GM18909 (cell line): Measurements from ENCODE around the gene NAA38.
"Not testable (repeated sequence)": the region's sequence is repeated elsewhere in the genome, so short reads cannot be mapped to it uniquely, and the experiment has no call there.

Experiments
- ATAC-seq: cut with Tn5 transposase; IDR thresholded peaks from one replicate; pipeline ENCODE4 v1.9.1; 2021; ENCODE audit warnings: mild to moderate bottlenecking; ENCODE audit not compliant: unreplicated experiment, poor library complexity

The NAA38 gene

GRCh38 chr17:7882629-7883028 lies 25.3 kb upstream of the NAA38 start:
- no peak for ATAC-seq

- no peak for ATAC-seq
These were observed 24.7 kb upstream of the NAA38 start for GRCh38 chr17:7882068-7882467.

GRCh38 chr17:7881276-7882054 lies 24.1 kb upstream of the NAA38 start:
- ATAC-seq, result no peak

- no peak for ATAC-seq
These were observed 22.9 kb upstream of the NAA38 start for GRCh38 chr17:7880076-7880868.

- ATAC-seq, result no peak
These were observed 20.9 kb upstream of the NAA38 start for GRCh38 chr17:7878234-7878633.

GRCh38 chr17:7875804-7876370 lies 18.5 kb upstream of the NAA38 start:
- no peak for ATAC-seq

GRCh38 chr17:7873051-7873450 lies 15.7 kb upstream of the NAA38 start:
- no peak for ATAC-seq

GRCh38 chr17:7867881-7868329 lies 10.5 kb upstream of the NAA38 start:
- no peak for ATAC-seq

- no peak for ATAC-seq
These were observed 7.8 kb upstream of the NAA38 start for GRCh38 chr17:7864995-7865650.

- ATAC-seq, result not testable (repeated sequence)
These were observed 7.0 kb upstream of the NAA38 start for GRCh38 chr17:7864384-7864783.

- no peak for ATAC-seq
These were observed 5.5 kb upstream of the NAA38 start for GRCh38 chr17:7862692-7863437.

GRCh38 chr17:7859028-7859427 lies 1.7 kb upstream of the NAA38 start:
- no peak for ATAC-seq

- ATAC-seq, result no peak
These were observed 1.1 kb upstream of the NAA38 start for GRCh38 chr17:7858522-7858810.

- ATAC-seq, result peak; percentile 37
These were observed 558 bp upstream of the NAA38 start, which contains the start of gene CYB5D1 for GRCh38 chr17:7857713-7858521. TSS of gene CYB5D1 (plus strand) at chr17:7858003. CDS start at chr17:7858135, 132 bp downstream.

- no peak for ATAC-seq
These were observed 1.1 kb downstream of the NAA38 start for GRCh38 chr17:7856011-7856810.

- no peak for ATAC-seq
These were observed 1.7 kb downstream of the NAA38 start for GRCh38 chr17:7855660-7856010.

GRCh38 chr17:7854851-7855659 lies 2.3 kb downstream of the NAA38 start, which contains the start of gene TMEM88:
TSS of gene TMEM88 (plus strand) at chr17:7855066. CDS start at chr17:7855075, 9 bp downstream.
- no peak for ATAC-seq
